IPS DF 4.7 (cell line): ENCODE measurements around the gene RGN.
A peak's percentile ranks its signal among the peaks of the same experiment; 100 is the strongest.
"Not testable (repeated sequence)": the region's sequence is repeated elsewhere in the genome, so short reads cannot be mapped to it uniquely, and the experiment has no call there.

Source experiments
- DNase-seq: peaks from one replicate; pipeline ENCODE4 v3.0.0-alpha.2; 2013; ENCODE audit warnings: low spot score; ENCODE audit errors: extremely low read depth

Gene RGN

GRCh38 chrX:47078129-47079043 is at the start of gene RGN:
TSS of gene RGN (plus strand) at chrX:47078443. CDS start at chrX:47081145, 2,702 bp downstream.
- no peak for DNase-seq

- peak; percentile 7 for DNase-seq
Measured at GRCh38 chrX:47030339-47030738, 47.9 kb upstream of the RGN start.

DNA sequence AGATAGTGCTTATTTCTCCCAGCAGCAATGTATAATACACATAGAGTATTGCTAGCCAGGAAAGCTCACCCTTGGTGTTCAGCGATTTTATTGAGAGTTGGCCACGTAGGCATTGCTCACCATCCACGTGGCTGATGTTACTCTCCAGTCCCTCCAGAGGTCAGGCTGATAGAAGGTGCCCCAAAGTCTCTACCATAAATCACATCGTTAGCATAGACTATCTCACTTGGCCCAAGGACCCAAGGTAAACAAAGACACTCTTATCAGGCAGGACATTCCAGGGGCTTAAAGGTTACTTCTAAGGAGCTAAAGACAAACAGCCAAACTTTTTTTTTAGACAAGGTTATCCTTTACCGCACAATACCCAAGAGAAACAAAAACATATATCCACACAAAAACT is 30.3 kb upstream of the RGN start:
- no peak for DNase-seq

DNA sequence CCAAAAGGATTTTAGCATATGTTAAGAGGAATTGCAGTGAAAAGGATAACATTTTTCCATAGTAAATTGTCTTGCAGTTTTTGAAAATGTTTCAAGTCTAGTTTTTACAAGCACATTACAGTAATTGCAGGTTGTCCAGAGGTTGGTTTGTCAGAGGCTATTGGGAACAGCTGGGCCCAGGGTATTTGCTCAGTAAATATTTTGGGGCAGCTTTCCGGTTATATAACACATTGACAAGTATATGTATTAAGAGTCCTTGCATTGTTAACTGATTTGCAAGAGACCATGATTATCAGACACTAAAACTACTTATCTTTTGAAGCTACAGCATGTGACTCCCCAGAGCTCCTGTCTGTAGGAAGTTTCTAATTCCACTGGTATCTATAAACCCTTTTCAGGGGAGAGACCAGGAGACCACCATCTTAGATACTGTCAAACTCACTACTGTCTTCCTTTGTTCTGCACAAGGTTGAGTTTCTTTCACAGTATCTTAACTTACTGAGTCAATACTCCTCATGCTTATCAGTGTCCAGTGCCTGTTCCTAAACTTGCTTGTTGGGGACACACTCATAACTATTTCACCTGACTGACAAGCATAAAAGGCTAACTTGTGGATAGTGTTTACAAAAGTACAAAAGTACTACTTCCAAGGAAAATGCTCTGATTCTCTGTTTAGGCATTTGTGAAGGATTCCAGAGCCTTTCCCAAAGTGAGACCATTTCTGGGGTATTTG is 18.9 kb upstream of the RGN start:
- no peak for DNase-seq

GRCh38 chrX:47060708-47061107 is 17.5 kb upstream of the RGN start:
- no peak for DNase-seq

DNA sequence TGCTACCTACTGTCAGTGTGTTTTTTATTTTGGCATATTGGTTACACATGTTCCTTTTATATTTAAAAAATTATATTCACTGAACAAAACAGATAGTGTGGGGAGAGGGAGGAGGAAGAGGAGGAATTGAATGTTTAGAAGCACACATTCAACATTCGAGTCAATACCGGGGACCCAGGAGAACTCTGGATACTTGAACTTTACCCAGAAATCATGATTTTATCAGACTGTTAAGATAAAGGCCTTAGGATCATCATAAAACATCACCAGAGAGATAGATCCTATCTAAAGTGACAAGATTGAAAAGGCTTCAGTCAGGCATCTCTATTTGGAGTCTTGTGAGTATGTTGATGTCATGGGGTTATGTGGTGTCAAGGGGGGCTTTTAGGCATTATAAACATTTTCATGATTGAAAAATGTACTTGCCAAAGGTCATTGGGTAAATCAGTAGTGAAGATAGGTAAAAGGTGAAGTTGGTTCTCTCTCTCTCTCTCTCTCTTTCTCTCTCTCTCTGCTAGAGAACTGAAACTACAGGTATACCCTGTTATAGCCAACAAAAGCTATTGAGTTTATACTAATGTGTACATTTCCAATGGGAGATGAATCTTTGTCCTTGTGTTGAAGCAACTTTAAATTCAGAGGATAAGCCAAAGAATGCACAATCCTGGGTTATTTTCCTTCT is 16.9 kb upstream of the RGN start:
- no peak for DNase-seq

GRCh38 chrX:47063179-47063578 is 15.1 kb upstream of the RGN start:
- DNase-seq = no peak

- no peak for DNase-seq
Measured at GRCh38 chrX:47068214-47068613, 10.0 kb upstream of the RGN start.

- DNase-seq = no peak
Measured at GRCh38 chrX:47068720-47069119, 9.5 kb upstream of the RGN start.

- DNase-seq = no peak
Measured at GRCh38 chrX:47080215-47080914, 2.1 kb downstream of the RGN start.

GRCh38 chrX:47080915-47081236 is 2.6 kb downstream of the RGN start:
- no peak for DNase-seq

GRCh38 chrX:47091149-47091775 is 13.0 kb downstream of the RGN start:
- DNase-seq = no peak

DNA sequence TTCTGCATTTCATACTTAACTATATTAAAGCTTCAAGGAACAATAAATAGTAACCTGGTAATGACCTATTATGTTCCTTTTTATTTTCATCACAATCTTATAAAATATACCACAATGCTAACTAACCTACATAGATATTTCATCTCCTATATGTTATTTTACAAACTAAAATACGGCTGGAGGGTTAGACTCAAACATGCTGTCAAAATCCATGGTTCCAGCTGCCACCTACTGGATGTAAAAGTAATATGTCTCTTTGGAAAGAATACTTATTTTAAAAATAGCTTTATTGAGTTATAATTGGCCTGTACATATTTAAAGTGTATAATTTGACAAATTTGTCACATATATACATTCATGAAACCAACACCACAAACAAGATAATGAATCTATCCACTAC is 15.0 kb downstream of the RGN start:
- DNase-seq = no peak

- no peak for DNase-seq
Measured at GRCh38 chrX:47093860-47094259, 15.6 kb downstream of the RGN start.

- DNase-seq = no peak
Measured at GRCh38 chrX:47097018-47097417, 18.8 kb downstream of the RGN start.

- DNase-seq = no peak
Measured at GRCh38 chrX:47098338-47099094, 20.3 kb downstream of the RGN start.

- no peak for DNase-seq
Measured at GRCh38 chrX:47101206-47101605, 23.0 kb downstream of the RGN start.

DNA sequence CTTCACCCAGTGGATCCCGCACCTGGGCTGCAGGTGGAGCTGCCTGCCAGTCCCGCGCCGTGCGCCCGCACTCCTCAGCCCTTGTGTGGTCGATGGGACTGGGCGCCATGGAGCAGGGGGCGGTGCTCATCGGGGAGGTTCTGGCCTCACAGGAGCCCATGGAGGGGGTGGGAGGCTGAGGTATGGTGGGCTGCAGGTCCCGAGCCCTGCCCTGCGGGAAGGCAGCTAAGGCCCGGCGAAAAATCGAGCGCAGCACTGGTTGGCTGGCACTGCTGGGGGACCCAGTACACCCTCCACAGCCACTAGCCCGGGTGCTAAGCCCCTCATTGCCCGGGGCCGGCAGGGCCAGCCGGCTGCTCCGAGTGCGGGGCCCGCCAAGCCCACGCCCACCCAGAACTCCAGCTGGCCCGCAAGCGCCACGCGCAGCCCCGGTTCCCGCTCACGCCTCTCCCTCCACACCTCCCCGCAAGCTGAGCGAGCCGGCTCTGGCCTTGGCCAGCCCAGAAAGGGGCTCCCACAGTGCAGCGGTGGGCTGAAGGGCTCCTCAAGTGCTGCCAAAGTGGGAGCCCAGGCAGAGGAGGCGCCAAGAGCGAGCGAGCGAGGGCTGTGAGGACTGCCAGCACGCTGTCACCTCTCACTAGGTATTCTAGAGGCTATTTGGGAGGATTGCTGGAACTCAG is 32.8 kb downstream of the RGN start:
- not testable (repeated sequence) for DNase-seq

DNA sequence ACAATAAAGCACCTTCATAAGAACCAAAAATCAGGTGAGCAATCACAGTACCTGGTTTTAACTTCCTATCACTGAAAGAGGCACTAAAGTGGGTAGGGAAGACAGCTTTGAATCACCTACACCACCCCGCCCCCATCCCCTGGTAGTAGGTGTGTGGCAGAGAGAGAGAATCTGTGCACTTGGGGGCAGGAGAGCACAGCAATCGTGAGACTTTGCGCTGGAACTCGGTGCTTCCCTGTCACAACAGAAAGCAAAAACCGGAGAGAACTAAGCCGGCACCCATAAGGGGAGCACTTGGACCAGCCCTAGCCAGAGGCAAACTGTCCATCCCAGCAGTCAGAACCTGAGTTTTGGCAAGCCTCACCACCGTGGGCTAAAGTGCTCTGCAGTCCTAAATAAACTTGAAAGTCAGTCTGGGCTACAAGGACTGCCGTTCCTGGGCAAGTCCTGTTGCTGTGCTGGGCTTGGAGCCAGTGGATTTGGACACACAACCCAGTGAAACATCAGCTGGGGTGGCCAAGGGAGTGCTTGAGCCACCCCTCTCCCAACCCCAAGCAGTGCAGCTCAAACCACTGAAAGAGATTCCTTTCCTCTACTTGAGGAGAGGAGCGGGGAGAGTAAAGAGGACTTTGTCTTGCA is 34.2 kb downstream of the RGN start:
- no peak for DNase-seq
